ENCODE data around the gene ERC2. TPM values are rescaled to one million over a fixed set of nuclear protein-coding genes. Genes with fewer than 3 reads are reported as not detected.

ERC2 gene
- total and polyA plus RNA-seq, 7 experiments from 2014 or later = not detected

DNA sequence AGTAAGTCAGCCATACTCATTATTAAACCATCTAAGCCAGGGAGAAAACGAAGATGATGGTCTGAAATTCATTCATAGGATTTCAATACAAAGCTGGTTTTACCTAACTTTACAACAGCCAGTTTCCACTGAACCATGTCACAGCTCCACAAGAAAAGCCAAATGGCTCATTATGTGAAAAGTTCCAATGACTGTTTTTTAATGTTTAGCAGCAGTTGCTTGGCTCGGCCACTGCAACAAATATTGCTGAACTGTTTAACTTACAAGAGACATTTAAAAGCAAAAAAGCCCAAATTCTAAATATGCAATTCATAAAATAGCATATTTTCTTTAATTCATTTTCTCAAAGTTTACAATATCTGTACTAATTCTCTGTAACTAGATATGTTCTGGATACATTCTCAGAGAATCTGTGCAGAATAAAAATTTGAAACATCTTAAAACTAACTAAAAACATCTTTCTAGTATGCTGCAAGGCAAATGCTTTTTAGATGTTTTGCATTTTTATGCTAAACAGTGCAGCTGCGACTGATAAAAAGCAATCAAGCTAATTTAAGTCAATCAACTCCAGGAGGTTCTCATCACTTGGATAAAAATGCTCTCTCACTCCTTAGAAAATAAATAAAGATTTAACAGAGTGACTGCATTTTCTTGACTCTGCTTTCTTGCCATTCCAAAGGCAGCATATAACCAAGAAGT, 356.5 kb downstream of the ERC2 start:
- Histone ChIP-seq H3K9me3 (ENCODE audit: control insufficient read depth in 2 of 3, low read length in 3 of 3) (no peaks in the 10 kb centered on the region), H3K27ac (ENCODE audit: low read depth, low read length) (no peak overlapping the region), H3K36me3 (ENCODE audit: control insufficient read depth in 2 of 3, insufficient read depth in 3 of 3, low read length in 3 of 3) (no peaks in the 10 kb centered on the region), H3K4me3 (ENCODE audit: low read length) (no peak overlapping the region), H3K4me1 (ENCODE audit: control insufficient read depth in 2 of 2, insufficient read depth in 2 of 2, low read length in 2 of 2) (no peaks in the 10 kb centered on the region), H3K27me3 (ENCODE audit: control insufficient read depth in 2 of 2, insufficient read depth in 2 of 2, low read length in 2 of 2) (no peaks in the 10 kb centered on the region)
- ChIA-PET CTCF (no interaction called here), POLR2A (no interaction called here)
- no peaks in the 10 kb centered on the region for H3K4me1 Mint-ChIP-seq
- H3K9me3 Mint-ChIP-seq = peaks cover 0 to 22% (median 9%) of the 10 kb centered on the region in 11 donors
- H3K27ac Mint-ChIP-seq = no peak overlapping the region
- no peak for ATAC-seq
- intact Hi-C loops (cut with micrococcal nuclease) = no loop called here
- H3K27me3 Mint-ChIP-seq = peaks cover 0 to 7% (median 0%) of the 10 kb centered on the region in 5 donors
- no peaks in the 10 kb centered on the region for H3K36me3 Mint-ChIP-seq
- DNase-seq = no peak
- H3K4me3 Mint-ChIP-seq = no peak overlapping the region

DNA sequence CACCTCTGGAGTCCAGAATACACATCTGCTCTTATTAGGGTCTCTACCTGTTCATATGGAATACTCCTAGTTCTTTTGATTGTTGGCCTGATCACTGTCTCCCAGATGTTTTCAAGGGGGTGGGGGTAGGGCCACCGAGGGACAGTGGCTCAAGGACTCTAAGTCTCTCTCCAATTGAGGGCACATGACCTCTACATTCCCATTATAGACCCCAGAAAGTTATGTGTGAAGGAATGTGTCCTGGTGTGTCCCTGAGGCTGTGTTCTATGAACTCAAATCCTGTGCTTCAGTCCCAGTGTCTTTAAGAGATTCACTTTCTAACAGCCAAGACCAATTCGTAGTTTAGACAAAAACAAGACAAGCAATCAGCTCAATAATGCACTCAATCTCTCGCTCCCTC, 357.4 kb downstream of the ERC2 start:
- no peaks in the 10 kb centered on the region for H3K27me3 ChIP-seq (ENCODE audit: control insufficient read depth in 2 of 2, insufficient read depth in 2 of 2, low read length in 2 of 2)
- ChIA-PET POLR2A (no interaction called here), CTCF (no interaction called here)
- Mint-ChIP-seq H3K9me3 (peaks cover 0 to 18% (median 8%) of the 10 kb centered on the region in 11 donors), H3K36me3 (no peaks in the 10 kb centered on the region), H3K4me3 (no peak overlapping the region), H3K27ac (no peak overlapping the region), H3K4me1 (no peaks in the 10 kb centered on the region), H3K27me3 (peaks cover 0 to 7% (median 0%) of the 10 kb centered on the region in 5 donors)
- H3K27ac ChIP-seq (ENCODE audit: low read depth, low read length) = no peak overlapping the region
- no peaks in the 10 kb centered on the region for H3K36me3 ChIP-seq (ENCODE audit: control insufficient read depth in 2 of 3, insufficient read depth in 3 of 3, low read length in 3 of 3)
- no peak overlapping the region for H3K4me3 ChIP-seq (ENCODE audit: low read length)
- DNase-seq (no peak), ATAC-seq (no peak)
- H3K9me3 ChIP-seq (ENCODE audit: control insufficient read depth in 2 of 3, low read length in 3 of 3) = no peaks in the 10 kb centered on the region
- no peaks in the 10 kb centered on the region for H3K4me1 ChIP-seq (ENCODE audit: control insufficient read depth in 2 of 2, insufficient read depth in 2 of 2, low read length in 2 of 2)
- intact Hi-C loops (cut with micrococcal nuclease) = no loop called here

DNA sequence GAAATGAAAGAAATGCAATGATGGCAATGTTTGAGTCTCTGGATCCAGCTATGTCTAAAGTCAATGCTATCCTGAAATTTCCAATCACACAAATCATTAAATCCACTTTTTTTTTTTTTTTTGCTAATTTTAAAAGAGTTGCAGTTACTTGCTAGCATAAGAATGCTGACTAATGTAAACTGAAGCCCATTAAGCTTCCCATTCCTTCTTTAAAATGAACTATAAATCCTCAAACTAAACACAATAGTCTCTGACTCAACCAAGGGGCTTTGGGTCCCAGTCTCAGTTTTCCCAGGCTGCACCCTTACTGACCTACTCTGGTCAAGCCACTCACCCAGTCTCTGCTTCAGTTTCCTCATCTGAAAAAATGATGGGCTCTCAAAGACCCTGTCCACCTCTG, 361.1 kb downstream of the ERC2 start:
- Histone ChIP-seq H3K36me3 (ENCODE audit: control insufficient read depth in 2 of 3, insufficient read depth in 3 of 3, low read length in 3 of 3) (no peaks in the 10 kb centered on the region), H3K4me3 (ENCODE audit: low read length) (no peak overlapping the region), H3K27ac (ENCODE audit: low read depth, low read length) (no peak overlapping the region), H3K9me3 (ENCODE audit: control insufficient read depth in 2 of 3, low read length in 3 of 3) (no peaks in the 10 kb centered on the region), H3K4me1 (ENCODE audit: control insufficient read depth in 2 of 2, insufficient read depth in 2 of 2, low read length in 2 of 2) (no peaks in the 10 kb centered on the region), H3K27me3 (ENCODE audit: control insufficient read depth in 2 of 2, insufficient read depth in 2 of 2, low read length in 2 of 2) (no peaks in the 10 kb centered on the region)
- Mint-ChIP-seq H3K4me1 (no peaks in the 10 kb centered on the region), H3K4me3 (no peak overlapping the region), H3K27ac (no peak overlapping the region), H3K9me3 (peaks cover 0 to 13% (median 2%) of the 10 kb centered on the region in 11 donors), H3K36me3 (no peaks in the 10 kb centered on the region), H3K27me3 (peaks cover 0 to 11% (median 2%) of the 10 kb centered on the region in 5 donors)
- ChIA-PET POLR2A (no interaction called here), CTCF (no interaction called here)
- no peak for ATAC-seq
- intact Hi-C loops (cut with micrococcal nuclease) = no loop called here
- no peak for DNase-seq

DNA sequence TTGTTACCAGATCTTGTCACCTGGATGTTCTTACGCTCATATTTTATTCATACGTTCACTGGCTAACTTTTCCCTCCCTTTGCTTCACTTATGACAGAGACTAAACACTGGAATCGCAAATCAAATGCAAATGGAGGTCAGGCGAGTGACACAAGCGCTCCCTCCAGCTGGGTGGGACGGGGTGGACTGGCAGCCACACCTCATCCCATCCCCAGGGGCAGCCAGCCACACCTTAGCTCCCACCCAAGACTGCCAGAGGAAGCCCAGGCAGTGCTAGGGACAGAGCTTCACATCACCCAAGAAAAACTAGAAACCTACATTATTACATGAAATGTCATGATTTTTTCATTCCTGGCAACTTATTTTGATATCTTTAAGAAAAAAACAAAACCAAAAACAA, 366.2 kb downstream of the ERC2 start:
- Histone ChIP-seq H3K27ac (ENCODE audit: low read depth, low read length) (no peak overlapping the region), H3K36me3 (ENCODE audit: control insufficient read depth in 2 of 3, insufficient read depth in 3 of 3, low read length in 3 of 3) (no peaks in the 10 kb centered on the region), H3K27me3 (ENCODE audit: control insufficient read depth in 2 of 2, insufficient read depth in 2 of 2, low read length in 2 of 2) (no peaks in the 10 kb centered on the region), H3K9me3 (ENCODE audit: control insufficient read depth in 2 of 3, low read length in 3 of 3) (no peaks in the 10 kb centered on the region), H3K4me3 (ENCODE audit: low read length) (no peak overlapping the region), H3K4me1 (ENCODE audit: control insufficient read depth in 2 of 2, insufficient read depth in 2 of 2, low read length in 2 of 2) (no peaks in the 10 kb centered on the region)
- Mint-ChIP-seq H3K4me3 (no peak overlapping the region), H3K36me3 (no peaks in the 10 kb centered on the region), H3K27ac (no peak overlapping the region), H3K4me1 (no peaks in the 10 kb centered on the region), H3K27me3 (peaks cover 0 to 21% (median 7%) of the 10 kb centered on the region in 5 donors), H3K9me3 (peaks cover 0 to 10% (median 0%) of the 10 kb centered on the region in 11 donors)
- DNase-seq (no peak), ATAC-seq (no peak)
- intact Hi-C loops (cut with micrococcal nuclease) = no loop called here
- POLR2A ChIA-PET = no interaction called here
- CTCF ChIA-PET = no interaction called here

DNA sequence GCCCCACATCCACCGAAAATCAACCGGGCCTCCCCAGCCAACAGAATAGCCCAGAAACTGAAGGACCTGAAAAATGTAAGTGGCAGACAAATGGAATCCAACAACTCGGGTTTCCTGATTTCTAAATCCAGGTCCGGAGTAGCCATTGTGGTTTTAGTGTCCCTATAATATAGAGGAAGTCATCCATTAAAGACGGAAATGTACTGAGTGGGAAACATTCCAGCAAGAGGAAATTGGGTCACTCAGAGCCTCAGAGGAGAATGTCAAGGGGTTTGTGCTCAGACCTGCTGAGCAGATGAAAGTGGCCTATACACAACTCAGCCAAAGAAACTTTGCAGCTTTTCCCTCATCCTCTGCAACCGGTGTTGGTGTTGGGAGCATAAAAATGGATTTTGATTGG, 366.7 kb downstream of the ERC2 start:
- H3K9me3 ChIP-seq (ENCODE audit: control insufficient read depth in 2 of 3, low read length in 3 of 3) = no peaks in the 10 kb centered on the region

DNA sequence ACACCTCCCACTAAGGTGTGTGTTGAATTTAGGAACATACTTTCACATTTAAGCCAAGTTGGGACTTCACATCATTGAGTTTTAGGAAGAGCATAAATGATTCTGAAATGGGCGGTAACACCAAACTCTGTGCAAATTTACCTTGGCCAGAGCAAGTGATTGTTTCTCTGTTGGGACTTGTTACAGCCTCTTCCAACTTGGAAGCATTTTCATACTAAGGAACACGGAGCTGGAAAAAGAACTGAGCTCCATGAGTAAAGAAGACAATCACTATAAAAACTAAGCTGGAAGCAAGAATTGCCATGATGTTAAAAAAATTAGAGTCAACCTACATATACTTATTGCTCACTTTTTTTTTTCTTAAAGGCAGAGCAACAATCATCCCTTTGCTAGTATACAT, 371.3 kb downstream of the ERC2 start:
- Mint-ChIP-seq H3K4me1 (no peaks in the 10 kb centered on the region), H3K36me3 (no peaks in the 10 kb centered on the region), H3K27me3 (peaks cover 0 to 13% (median 5%) of the 10 kb centered on the region in 5 donors), H3K9me3 (peaks cover 0 to 6% (median 0%) of the 10 kb centered on the region in 11 donors), H3K4me3 (no peak overlapping the region), H3K27ac (no peak overlapping the region)
- ATAC-seq = no peak
- DNase-seq = no peak
- Histone ChIP-seq H3K9me3 (ENCODE audit: control insufficient read depth in 2 of 3, low read length in 3 of 3) (no peaks in the 10 kb centered on the region), H3K4me3 (ENCODE audit: low read length) (no peak overlapping the region), H3K27me3 (ENCODE audit: control insufficient read depth in 2 of 2, insufficient read depth in 2 of 2, low read length in 2 of 2) (no peaks in the 10 kb centered on the region), H3K27ac (ENCODE audit: low read depth, low read length) (no peak overlapping the region), H3K4me1 (ENCODE audit: control insufficient read depth in 2 of 2, insufficient read depth in 2 of 2, low read length in 2 of 2) (no peaks in the 10 kb centered on the region), H3K36me3 (ENCODE audit: control insufficient read depth in 2 of 3, insufficient read depth in 3 of 3, low read length in 3 of 3) (no peaks in the 10 kb centered on the region)
- CTCF ChIA-PET = no interaction called here
- intact Hi-C loops (cut with micrococcal nuclease) = no loop called here
- POLR2A ChIA-PET = no interaction called here

More for the DNA sequence above, 366.7 kb downstream of the ERC2 start:
- Mint-ChIP-seq H3K27me3 (peaks cover 0 to 21% (median 7%) of the 10 kb centered on the region in 5 donors), H3K4me1 (no peaks in the 10 kb centered on the region), H3K36me3 (no peaks in the 10 kb centered on the region), H3K4me3 (no peak overlapping the region), H3K27ac (no peak overlapping the region), H3K9me3 (peaks cover 0 to 10% (median 0%) of the 10 kb centered on the region in 11 donors)
- H3K4me1 ChIP-seq (ENCODE audit: control insufficient read depth in 2 of 2, insufficient read depth in 2 of 2, low read length in 2 of 2) = no peaks in the 10 kb centered on the region
- no peak overlapping the region for H3K4me3 ChIP-seq (ENCODE audit: low read length)
- no peaks in the 10 kb centered on the region for H3K27me3 ChIP-seq (ENCODE audit: control insufficient read depth in 2 of 2, insufficient read depth in 2 of 2, low read length in 2 of 2)
- intact Hi-C loops (cut with micrococcal nuclease) = no loop called here
- H3K36me3 ChIP-seq (ENCODE audit: control insufficient read depth in 2 of 3, insufficient read depth in 3 of 3, low read length in 3 of 3) = no peaks in the 10 kb centered on the region
- no peak overlapping the region for H3K27ac ChIP-seq (ENCODE audit: low read depth, low read length)
- ChIA-PET CTCF (no interaction called here), POLR2A (no interaction called here)
- no peak for DNase-seq
- ATAC-seq = no peak

DNA sequence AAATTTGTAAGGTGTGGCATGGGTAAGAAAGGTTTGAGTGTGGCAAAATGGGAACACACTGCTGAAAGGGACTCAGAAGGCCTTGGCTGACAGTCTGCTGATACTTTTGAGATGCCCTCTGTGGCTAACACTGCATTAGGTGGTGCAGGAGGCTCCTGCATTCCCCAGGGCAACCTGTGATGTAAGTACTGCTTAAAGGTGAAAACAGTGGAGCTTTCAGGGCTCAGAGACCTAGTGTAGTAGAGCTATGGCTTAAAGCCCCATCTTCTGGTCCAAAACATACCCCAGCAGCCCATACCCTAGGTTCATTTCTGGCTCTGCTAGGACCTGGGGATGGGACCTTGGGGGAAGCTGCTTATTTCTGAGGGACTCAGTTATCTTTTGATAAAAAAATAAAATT, 374.1 kb downstream of the ERC2 start:
- H3K27me3 ChIP-seq (ENCODE audit: control insufficient read depth in 2 of 2, insufficient read depth in 2 of 2, low read length in 2 of 2) = no peaks in the 10 kb centered on the region
- POLR2A ChIA-PET = no interaction called here
- H3K9me3 ChIP-seq (ENCODE audit: control insufficient read depth in 2 of 3, low read length in 3 of 3) = no peaks in the 10 kb centered on the region
- H3K27ac ChIP-seq (ENCODE audit: low read depth, low read length) = no peak overlapping the region
- H3K9me3 Mint-ChIP-seq = peaks cover 0 to 4% (median 0%) of the 10 kb centered on the region in 11 donors
- no peaks in the 10 kb centered on the region for H3K36me3 ChIP-seq (ENCODE audit: control insufficient read depth in 2 of 3, insufficient read depth in 3 of 3, low read length in 3 of 3)
- ATAC-seq = no peak
- H3K36me3 Mint-ChIP-seq = no peaks in the 10 kb centered on the region
- H3K27ac Mint-ChIP-seq = no peak overlapping the region
- no peaks in the 10 kb centered on the region for H3K4me1 ChIP-seq (ENCODE audit: control insufficient read depth in 2 of 2, insufficient read depth in 2 of 2, low read length in 2 of 2)
- intact Hi-C loops (cut with micrococcal nuclease) = no loop called here
- CTCF ChIA-PET = no interaction called here
- peaks cover 0 to 5% (median 0%) of the 10 kb centered on the region in 5 donors for H3K27me3 Mint-ChIP-seq
- no peaks in the 10 kb centered on the region for H3K4me1 Mint-ChIP-seq
- no peak overlapping the region for H3K4me3 ChIP-seq (ENCODE audit: low read length)
- no peak overlapping the region for H3K4me3 Mint-ChIP-seq
- no peak for DNase-seq
